NCI-H460 (cell line): ENCODE data around the gene SRGAP2B. TPM values are rescaled to one million over a fixed set of nuclear protein-coding genes. Genes with fewer than 3 reads are reported as not detected.
"Not testable (repeated sequence)": the region's sequence is repeated elsewhere in the genome, so short reads cannot be mapped to it uniquely, and the experiment has no call there.

ENCODE experiments used
- DNase-seq: peaks from one replicate; pipeline ENCODE4 v3.0.0-alpha.2; 2016; ENCODE audit warnings: low read depth; ENCODE audit errors: extremely low read depth
- total RNA-seq: library from RNA; depleted of rRNA; stranded (reverse); fragments of >200 nt; shearing (Covaris generic); gene quantifications from 2 replicates; pipeline ENCODE4 v1.2.3, GENCODE V29; 2014

SRGAP2B gene
- total RNA-seq, 1 experiment from 2014 or later, result 28.1 TPM

- not testable (repeated sequence) for DNase-seq
Observed at GRCh38 chr1:145093517-145094149, 1.5 kb downstream of the SRGAP2B start.

GRCh38 chr1:145082483-145083255, 12.5 kb downstream of the SRGAP2B start:
- not testable (repeated sequence) for DNase-seq

- DNase-seq, result not testable (repeated sequence)
Observed at GRCh38 chr1:145080193-145080592, 14.9 kb downstream of the SRGAP2B start.

- DNase-seq, result not testable (repeated sequence)
Observed at GRCh38 chr1:145079737-145080136, 15.4 kb downstream of the SRGAP2B start.

GRCh38 chr1:145078787-145079370, 16.2 kb downstream of the SRGAP2B start:
- not testable (repeated sequence) for DNase-seq

- not testable (repeated sequence) for DNase-seq
Observed at GRCh38 chr1:145077872-145078786, 17.0 kb downstream of the SRGAP2B start.

GRCh38 chr1:145076877-145077276, 18.3 kb downstream of the SRGAP2B start:
- not testable (repeated sequence) for DNase-seq

- DNase-seq, result not testable (repeated sequence)
Observed at GRCh38 chr1:145074021-145074559, 21.0 kb downstream of the SRGAP2B start.

GRCh38 chr1:145071569-145071968, 23.6 kb downstream of the SRGAP2B start:
- DNase-seq, result not testable (repeated sequence)

GRCh38 chr1:145066486-145066885, 28.6 kb downstream of the SRGAP2B start:
- not testable (repeated sequence) for DNase-seq

- not testable (repeated sequence) for DNase-seq
Observed at GRCh38 chr1:145065194-145065826, 29.8 kb downstream of the SRGAP2B start.

GRCh38 chr1:145063941-145064648, 31.0 kb downstream of the SRGAP2B start:
- not testable (repeated sequence) for DNase-seq

GRCh38 chr1:145063285-145063684, 31.8 kb downstream of the SRGAP2B start:
- not testable (repeated sequence) for DNase-seq

GRCh38 chr1:145058184-145058583, 36.9 kb downstream of the SRGAP2B start:
- not testable (repeated sequence) for DNase-seq

GRCh38 chr1:145055217-145055760, 39.8 kb downstream of the SRGAP2B start:
- DNase-seq, result not testable (repeated sequence)

- not testable (repeated sequence) for DNase-seq
Observed at GRCh38 chr1:145053428-145053827, 41.7 kb downstream of the SRGAP2B start.

GRCh38 chr1:145052019-145052776, 42.9 kb downstream of the SRGAP2B start:
- not testable (repeated sequence) for DNase-seq
